ENCODE results near the gene SUDS3. TPM values are rescaled to one million over a fixed set of nuclear protein-coding genes. Genes with fewer than 3 reads are reported as not detected.

SUDS3 gene
- total RNA-seq, 1 experiment from 2014 or later, result 50.5 TPM

DNA sequence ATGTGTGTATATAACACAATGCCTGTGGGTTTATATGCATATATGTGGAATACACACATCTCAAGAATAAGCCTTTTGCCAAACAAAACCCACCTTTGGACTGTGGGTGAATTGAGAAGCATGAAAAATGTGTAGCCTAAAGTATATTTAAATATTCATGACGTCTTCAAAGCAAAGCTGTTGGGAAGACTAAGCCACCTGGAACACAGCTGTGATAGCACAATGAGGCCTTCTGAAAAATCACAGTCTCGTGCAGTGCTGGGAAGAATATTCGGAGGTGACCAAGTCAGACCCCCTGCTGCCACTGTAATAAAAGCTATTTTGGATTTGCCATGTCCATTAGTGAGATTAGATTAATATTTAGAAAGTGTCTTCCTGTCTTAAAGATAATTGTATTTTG, 51.5 kb downstream of the SUDS3 start:
- Histone ChIP-seq H3K14ac (ENCODE audit: insufficient read depth, low read length) (no peak overlapping the region), H3K79me2 (ENCODE audit: insufficient read depth, low read length) (no peaks in the 10 kb centered on the region), H3K79me1 (ENCODE audit: insufficient read depth, low read depth, low read length, poor library complexity, severe bottlenecking) (no peaks in the 10 kb centered on the region), H3K27ac (ENCODE audit: insufficient read length, low read depth, low read length) (no peak overlapping the region), H3K9me3 (ENCODE audit: control insufficient read depth, low read depth, low read length) (no peaks in the 10 kb centered on the region), H2BK15ac (ENCODE audit: low read depth, low read length) (no peak overlapping the region), H3T11ph (ENCODE audit: low read length) (no peak overlapping the region), H3K4me2 (ENCODE audit: insufficient read depth, insufficient read length, low read length) (no peak overlapping the region), H3K4ac (ENCODE audit: low read depth, low read length) (no peak overlapping the region), H3K4me1 (ENCODE audit: insufficient read depth, low read length) (peaks cover under 1% of the 10 kb centered on the region; the same call in 1 of the 2 replicates), H4K8ac (replicated peaks; ENCODE audit: insufficient read length, low read depth, low read length) (no peak overlapping the region), H3K56ac (ENCODE audit: insufficient read length, low read depth, low read length) (no peak overlapping the region), H3K18ac (ENCODE audit: insufficient read length, low read depth, low read length) (no peak overlapping the region), H2AFZ (ENCODE audit: low read length) (no peak overlapping the region), H3K23ac (ENCODE audit: insufficient read length, low read depth, low read length) (no peak overlapping the region), H2AK5ac (ENCODE audit: insufficient read length, low read length) (no peak overlapping the region), H3K9ac (ENCODE audit: extremely low read depth, insufficient read length, low read length) (no peak overlapping the region), H2BK12ac (ENCODE audit: insufficient read length, low read depth, low read length) (no peak overlapping the region), H2BK5ac (ENCODE audit: insufficient read length, low read length) (no peak overlapping the region), H2BK20ac (ENCODE audit: low read depth, low read length, poor library complexity, severe bottlenecking) (no peak overlapping the region), H3K27me3 (ENCODE audit: insufficient read depth, low read length) (no peaks in the 10 kb centered on the region; the same call in 1 of the 2 replicates), H4K91ac (ENCODE audit: insufficient read length, low read depth, low read length) (no peak overlapping the region), H4K20me1 (ENCODE audit: control insufficient read depth, insufficient read depth, insufficient read length) (no peaks in the 10 kb centered on the region), H3K23me2 (ENCODE audit: insufficient read length, low read depth, low read length, poor library complexity, severe bottlenecking) (no peaks in the 10 kb centered on the region), H2BK120ac (ENCODE audit: low read depth, low read length, poor library complexity, severe bottlenecking) (no peak overlapping the region), H4K5ac (ENCODE audit: insufficient read length, low read depth, low read length) (no peak overlapping the region)
- Mint-ChIP-seq H3K4me1 (peaks cover 6 to 11% of the 10 kb centered on the region in 2 experiments), H3K27ac (no peak overlapping the region), H3K36me3 (ENCODE audit: insufficient read depth in 1 of 3, low read depth in 3 of 3) (peaks cover 0 to 9% (median 5%) of the 10 kb centered on the region in 3 experiments; a peak in 4 of 7 replicates), H3K27me3 (ENCODE audit: low read depth) (no peaks in the 10 kb centered on the region), H3K9me3 (no peaks in the 10 kb centered on the region), H3K4me3 (no peak overlapping the region)
- TF ChIP-seq, protein P1, sequence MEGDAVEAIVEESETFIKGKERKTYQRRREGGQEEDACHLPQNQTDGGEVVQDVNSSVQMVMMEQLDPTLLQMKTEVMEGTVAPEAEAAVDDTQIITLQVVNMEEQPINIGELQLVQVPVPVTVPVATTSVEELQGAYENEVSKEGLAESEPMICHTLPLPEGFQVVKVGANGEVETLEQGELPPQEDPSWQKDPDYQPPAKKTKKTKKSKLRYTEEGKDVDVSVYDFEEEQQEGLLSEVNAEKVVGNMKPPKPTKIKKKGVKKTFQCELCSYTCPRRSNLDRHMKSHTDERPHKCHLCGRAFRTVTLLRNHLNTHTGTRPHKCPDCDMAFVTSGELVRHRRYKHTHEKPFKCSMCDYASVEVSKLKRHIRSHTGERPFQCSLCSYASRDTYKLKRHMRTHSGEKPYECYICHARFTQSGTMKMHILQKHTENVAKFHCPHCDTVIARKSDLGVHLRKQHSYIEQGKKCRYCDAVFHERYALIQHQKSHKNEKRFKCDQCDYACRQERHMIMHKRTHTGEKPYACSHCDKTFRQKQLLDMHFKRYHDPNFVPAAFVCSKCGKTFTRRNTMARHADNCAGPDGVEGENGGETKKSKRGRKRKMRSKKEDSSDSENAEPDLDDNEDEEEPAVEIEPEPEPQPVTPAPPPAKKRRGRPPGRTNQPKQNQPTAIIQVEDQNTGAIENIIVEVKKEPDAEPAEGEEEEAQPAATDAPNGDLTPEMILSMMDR (conservative IDR thresholded peaks at IDR 0.05), result no peak
- no CpG with 5 or more reads among the region's 3 CpGs for WGBS (ENCODE audit: extremely low coverage, insufficient read length, low lambda C conversion rate)
- no peak for DNase-seq
